Activated CD8-positive, alpha-beta T cell treated with anti-CD3 and anti-CD28 coated beads, Interleukin-2, amount 10 ng/mL, durations not matched to agents 7 days and 5 days (primary cell): Measurements from ENCODE around the gene ZBTB7C. TPM values are rescaled to one million over a fixed set of nuclear protein-coding genes. Genes with fewer than 3 reads are reported as not detected.

Source experiments
- ATAC-seq: fragments of 150-1000 bp; cut with Tn5 transposase; one replicate; pipeline ENCODE4 v1.10.0; 2021; ENCODE audit warnings: moderate library complexity
- CTCF ChIA-PET: fragments of 350-600 bp; sonication (Branson Sonifier 250); formaldehyde crosslinking; loops from one replicate; lab custom pipeline; 2021; ENCODE audit warnings: antibody characterized with exemption; lab: Charles Lee
- POLR2A ChIA-PET: fragments of 350-600 bp; sonication (Branson Sonifier 250); formaldehyde crosslinking; loops from one replicate; lab custom pipeline; 2021; ENCODE audit warnings: antibody characterized with exemption; lab: Charles Lee
- DNase-seq: peaks from one replicate; pipeline ENCODE4 v3.0.0-alpha.2; 2020
- H3K27ac Mint-ChIP-seq: one replicate; pipeline ENCODE4 v1.8.0; 2021; ENCODE audit warnings: mild to moderate bottlenecking, mixed read lengths
- H3K27me3 Mint-ChIP-seq: one replicate; pipeline ENCODE4 v1.8.0; 2021; ENCODE audit warnings: low read depth, mixed read lengths
- H3K36me3 Mint-ChIP-seq: one replicate; pipeline ENCODE4 v1.8.0; 2021; ENCODE audit warnings: low read depth, mixed read lengths
- H3K4me1 Mint-ChIP-seq: one replicate; pipeline ENCODE4 v1.8.0; 2021; ENCODE audit warnings: low read depth, mixed read lengths
- H3K4me3 Mint-ChIP-seq: one replicate; pipeline ENCODE4 v1.8.0; 2021; ENCODE audit warnings: mild to moderate bottlenecking, mixed read lengths
- H3K9me3 Mint-ChIP-seq: one replicate; pipeline ENCODE4 v1.8.0; 2022; ENCODE audit warnings: mixed read lengths; ENCODE audit not compliant: insufficient read depth
- total RNA-seq, 2 experiments: library from RNA; stranded (reverse); gene quantifications; one replicate each; pipeline ENCODE4 v1.2.3, GENCODE V29; 2021

The ZBTB7C gene
- total RNA-seq, 2 experiments from 2014 or later: not detected

DNA sequence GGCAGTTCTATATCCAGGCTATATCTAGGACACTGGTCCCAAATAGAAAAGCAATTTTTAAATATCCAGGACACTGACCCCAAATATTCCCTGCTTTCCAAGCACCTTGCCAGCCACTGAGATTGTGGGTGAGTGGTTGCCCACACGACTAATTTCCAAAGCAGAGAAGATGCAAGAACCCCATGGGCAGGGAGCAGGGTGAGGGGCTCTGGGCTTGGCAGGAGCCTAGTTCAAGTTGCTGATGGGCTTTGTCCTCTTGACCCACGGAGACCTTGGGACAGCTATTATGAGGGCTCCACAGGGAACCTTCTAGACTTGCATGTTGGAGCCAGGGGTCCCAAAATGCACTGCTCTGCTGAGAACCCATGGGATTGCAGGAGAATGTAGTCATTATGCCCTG lies 332.7 kb downstream of the ZBTB7C start:
- H3K27me3 Mint-ChIP-seq: peaks cover 5% of the 10 kb centered on the region
- H3K4me1 Mint-ChIP-seq: no peaks in the 10 kb centered on the region
- H3K36me3 Mint-ChIP-seq: no peaks in the 10 kb centered on the region
- H3K4me3 Mint-ChIP-seq: no peak overlapping the region
- ATAC-seq (no peak), DNase-seq (no peak)
- ChIA-PET CTCF (no interaction called here), POLR2A (no interaction called here)
- H3K27ac Mint-ChIP-seq: no peak overlapping the region
- H3K9me3 Mint-ChIP-seq: no peaks in the 10 kb centered on the region

DNA sequence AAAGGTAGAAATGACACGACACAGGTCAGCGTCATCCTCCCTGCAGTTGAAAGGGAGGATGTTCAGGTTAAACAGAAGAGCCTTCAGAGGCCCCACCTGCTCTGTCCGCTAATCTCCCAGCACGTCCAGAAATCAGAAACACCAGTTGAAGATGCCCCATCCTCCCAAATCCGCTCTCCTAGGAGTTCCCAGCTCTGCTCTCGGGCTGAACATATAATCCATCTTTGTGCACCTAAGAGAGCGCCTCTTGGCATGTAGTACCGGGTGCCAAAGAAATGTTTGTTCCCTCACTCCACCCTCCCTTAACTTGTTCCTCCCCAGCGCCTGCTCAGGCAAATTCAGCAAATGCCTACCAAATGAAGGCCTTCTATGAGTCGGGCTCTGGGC lies 333.5 kb downstream of the ZBTB7C start:
- DNase-seq (no peak), ATAC-seq (no peak)
- H3K9me3 Mint-ChIP-seq: no peaks in the 10 kb centered on the region
- no peaks in the 10 kb centered on the region for H3K4me1 Mint-ChIP-seq
- no peak overlapping the region for H3K4me3 Mint-ChIP-seq
- H3K27ac Mint-ChIP-seq: no peak overlapping the region
- POLR2A ChIA-PET: no interaction called here
- peaks cover 9% of the 10 kb centered on the region for H3K27me3 Mint-ChIP-seq
- H3K36me3 Mint-ChIP-seq: no peaks in the 10 kb centered on the region
- CTCF ChIA-PET: no interaction called here

DNA sequence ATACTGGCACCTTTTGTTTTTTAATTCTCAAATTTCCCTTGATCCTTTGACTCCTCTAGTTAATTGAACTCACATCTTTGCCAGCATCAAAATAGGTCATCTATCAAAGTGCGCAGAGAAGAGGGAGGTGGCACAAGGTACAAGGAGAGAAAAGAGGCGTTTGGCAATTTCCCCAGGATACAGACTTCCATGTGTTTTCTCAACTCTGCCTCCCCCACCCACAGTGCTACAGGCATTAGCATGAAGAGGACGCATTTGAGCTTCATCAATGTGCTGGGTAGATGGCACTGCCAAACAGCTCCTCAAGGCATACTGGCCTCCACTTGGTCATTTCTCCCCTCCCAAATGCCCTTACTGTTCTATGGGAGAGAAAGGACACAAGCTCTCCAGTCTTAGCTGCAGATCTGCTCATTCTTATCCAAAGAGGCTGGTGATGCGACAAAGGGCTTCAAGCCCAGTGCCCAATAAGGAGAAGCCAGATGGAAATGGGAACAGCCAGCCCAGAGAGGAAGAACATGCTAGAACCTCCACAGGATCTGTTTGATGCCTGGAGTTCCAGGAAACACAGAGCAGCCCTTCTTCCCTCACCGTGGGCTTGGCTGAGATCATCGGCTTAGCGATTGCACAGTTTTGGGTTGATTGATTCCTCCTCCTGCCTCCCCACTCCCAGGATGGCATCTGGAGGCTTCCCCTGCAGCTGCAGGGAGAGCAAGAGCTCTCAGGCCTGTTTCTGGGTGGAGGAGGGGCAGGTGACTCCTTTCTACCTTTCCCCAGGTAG lies 334.1 kb downstream of the ZBTB7C start:
- no peak for ATAC-seq
- no peak for DNase-seq
- H3K4me3 Mint-ChIP-seq: no peak overlapping the region
- H3K27ac Mint-ChIP-seq: no peak overlapping the region
- H3K9me3 Mint-ChIP-seq: no peaks in the 10 kb centered on the region
- CTCF ChIA-PET: no interaction called here
- H3K4me1 Mint-ChIP-seq: no peaks in the 10 kb centered on the region
- peaks cover 9% of the 10 kb centered on the region for H3K27me3 Mint-ChIP-seq
- POLR2A ChIA-PET: no interaction called here
- no peaks in the 10 kb centered on the region for H3K36me3 Mint-ChIP-seq

DNA sequence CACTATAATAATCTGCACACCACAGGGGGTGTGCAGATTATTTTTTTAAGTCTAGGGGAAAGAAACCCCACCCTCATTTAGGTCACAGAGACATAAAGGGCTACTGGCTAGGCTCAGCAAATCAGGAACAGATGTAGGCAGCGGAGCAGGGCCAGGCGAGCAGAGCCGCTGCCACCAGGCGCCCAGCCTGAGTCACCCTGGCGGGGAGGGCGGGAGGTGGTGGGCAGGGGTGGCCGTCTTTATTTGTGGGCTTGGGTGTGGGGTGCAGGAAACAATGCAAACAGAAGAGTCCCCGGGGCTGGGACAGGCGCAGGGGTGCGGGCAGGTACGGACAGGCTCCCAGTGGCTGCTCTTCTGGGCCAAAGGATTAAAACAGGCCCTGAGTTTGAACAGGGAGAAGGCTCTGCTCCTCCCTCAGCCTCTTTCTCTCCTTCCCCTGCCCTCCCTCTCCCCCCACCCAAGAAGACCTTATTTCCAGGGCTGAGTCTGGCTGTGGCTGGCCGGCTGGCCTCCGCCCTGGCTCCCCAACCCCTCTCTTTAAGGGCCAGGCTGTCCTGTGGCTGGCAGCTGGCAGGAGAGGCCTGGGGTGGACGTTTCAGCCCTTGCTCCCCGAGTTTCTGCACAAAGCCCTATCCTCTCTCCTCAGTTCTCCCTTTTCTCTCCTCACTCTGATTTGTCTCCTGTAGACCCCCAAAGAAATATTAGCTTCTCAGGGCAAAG lies 335.8 kb downstream of the ZBTB7C start:
- no peak overlapping the region for H3K27ac Mint-ChIP-seq
- ATAC-seq (no peak), DNase-seq (no peak)
- no peak overlapping the region for H3K4me3 Mint-ChIP-seq
- no peaks in the 10 kb centered on the region for H3K4me1 Mint-ChIP-seq
- POLR2A ChIA-PET: no interaction called here
- CTCF ChIA-PET: no interaction called here
- no peaks in the 10 kb centered on the region for H3K9me3 Mint-ChIP-seq
- no peaks in the 10 kb centered on the region for H3K36me3 Mint-ChIP-seq
- peaks cover 9% of the 10 kb centered on the region for H3K27me3 Mint-ChIP-seq

DNA sequence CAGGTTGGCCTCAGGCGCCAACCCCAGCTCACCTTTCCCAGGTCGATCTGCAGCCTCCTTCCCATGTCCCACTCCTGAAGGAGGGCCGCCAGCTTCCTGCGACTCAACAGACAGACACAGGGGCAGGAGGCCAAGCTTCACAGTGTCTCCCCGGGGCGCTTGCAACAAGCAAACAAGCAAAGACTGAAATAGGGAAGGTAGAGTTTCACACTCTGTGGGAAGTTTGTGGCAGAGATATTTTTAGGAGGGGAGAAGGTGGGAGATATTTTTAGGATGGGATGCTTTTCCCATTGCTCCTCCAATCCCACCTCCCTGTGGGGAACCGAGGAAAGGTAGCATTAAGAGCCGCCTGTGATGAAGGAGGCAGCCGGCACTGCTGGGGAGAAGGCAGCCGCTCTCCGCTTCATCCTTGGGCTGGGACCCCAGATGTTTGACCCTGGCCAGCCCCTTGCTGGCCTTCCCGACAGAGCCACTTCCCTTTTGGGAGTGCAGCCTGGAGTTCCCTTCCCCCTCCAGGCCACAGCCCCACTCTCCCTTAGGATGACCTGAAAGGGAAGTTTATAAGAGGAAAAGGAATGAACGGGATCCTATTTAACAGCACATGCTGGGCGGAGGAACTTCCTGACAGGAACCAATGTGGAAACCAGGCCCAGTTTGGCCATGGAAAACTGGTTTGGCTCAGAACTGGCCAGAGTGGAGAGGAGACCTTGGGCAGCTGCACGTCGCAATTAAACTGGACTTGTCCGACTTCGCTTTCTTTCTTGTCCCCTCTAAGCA lies 336.6 kb downstream of the ZBTB7C start:
- Mint-ChIP-seq H3K36me3 (no peaks in the 10 kb centered on the region), H3K9me3 (no peaks in the 10 kb centered on the region), H3K27me3 (peaks cover 9% of the 10 kb centered on the region), H3K4me1 (no peaks in the 10 kb centered on the region), H3K27ac (no peak overlapping the region), H3K4me3 (no peak overlapping the region)
- ChIA-PET POLR2A (no interaction called here), CTCF (no interaction called here)
- ATAC-seq: no peak
- DNase-seq: no peak

DNA sequence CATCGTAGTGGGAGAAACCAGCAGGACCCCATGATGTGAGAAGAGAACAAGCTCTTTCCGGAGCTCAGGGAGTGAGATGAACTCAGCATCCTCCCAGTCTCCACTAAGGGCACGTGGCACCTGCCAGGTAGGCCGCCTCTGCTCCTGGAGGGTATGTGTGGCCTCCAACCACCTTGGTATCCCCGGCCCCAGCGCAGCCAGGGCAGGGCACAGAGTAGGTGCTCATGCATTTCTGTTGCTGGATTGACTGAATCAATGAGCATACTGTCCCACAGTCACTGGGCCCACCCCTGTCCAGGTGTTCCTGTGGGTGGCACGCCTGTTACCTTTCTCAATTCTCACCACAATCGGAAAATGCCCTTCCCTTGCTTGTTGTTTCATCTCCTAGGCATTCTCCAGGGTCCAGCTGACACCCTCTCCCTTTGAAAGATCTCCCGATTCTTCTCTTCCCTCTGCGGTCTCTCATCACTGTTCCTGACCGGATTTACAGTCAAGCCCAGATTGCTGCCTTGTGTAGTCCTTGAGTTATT lies 340.2 kb downstream of the ZBTB7C start:
- DNase-seq (no peak), ATAC-seq (no peak)
- Mint-ChIP-seq H3K27me3 (peaks cover 5% of the 10 kb centered on the region), H3K9me3 (no peaks in the 10 kb centered on the region), H3K4me3 (no peak overlapping the region), H3K36me3 (no peaks in the 10 kb centered on the region), H3K27ac (no peak overlapping the region), H3K4me1 (no peaks in the 10 kb centered on the region)
- ChIA-PET CTCF (no interaction called here), POLR2A (interaction anchor here (0.6 kb wide), 1 partner anchor 9 kb away, joined by 3 read pairs; no protein-coding TSS in a partner anchor)

DNA sequence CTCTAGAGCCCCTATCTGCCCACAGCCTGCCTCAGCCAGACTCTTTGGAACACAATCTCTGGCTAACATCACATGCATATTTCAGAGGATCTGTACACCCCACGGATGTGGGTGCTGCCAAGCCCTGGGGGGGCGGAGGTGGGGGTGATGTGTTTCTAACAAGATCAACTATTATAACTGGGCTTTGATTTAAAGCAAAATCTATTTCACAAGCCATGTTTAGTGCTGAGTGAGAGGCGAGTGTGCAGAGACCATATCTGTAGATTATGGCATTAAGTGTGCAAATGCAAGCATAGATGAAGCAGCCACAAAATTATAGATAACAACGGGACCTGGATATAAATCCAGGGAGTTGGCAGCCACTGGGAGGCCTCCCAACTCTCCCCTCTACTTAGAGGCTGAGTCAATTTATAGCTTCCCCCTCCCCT lies 342.9 kb downstream of the ZBTB7C start:
- H3K27ac Mint-ChIP-seq: no peak overlapping the region
- H3K36me3 Mint-ChIP-seq: no peaks in the 10 kb centered on the region
- H3K4me3 Mint-ChIP-seq: no peak overlapping the region
- H3K4me1 Mint-ChIP-seq: no peaks in the 10 kb centered on the region
- peaks cover 2% of the 10 kb centered on the region for H3K27me3 Mint-ChIP-seq
- POLR2A ChIA-PET: no interaction called here
- CTCF ChIA-PET: no interaction called here
- no peaks in the 10 kb centered on the region for H3K9me3 Mint-ChIP-seq
- ATAC-seq: no peak
- DNase-seq: no peak

DNA sequence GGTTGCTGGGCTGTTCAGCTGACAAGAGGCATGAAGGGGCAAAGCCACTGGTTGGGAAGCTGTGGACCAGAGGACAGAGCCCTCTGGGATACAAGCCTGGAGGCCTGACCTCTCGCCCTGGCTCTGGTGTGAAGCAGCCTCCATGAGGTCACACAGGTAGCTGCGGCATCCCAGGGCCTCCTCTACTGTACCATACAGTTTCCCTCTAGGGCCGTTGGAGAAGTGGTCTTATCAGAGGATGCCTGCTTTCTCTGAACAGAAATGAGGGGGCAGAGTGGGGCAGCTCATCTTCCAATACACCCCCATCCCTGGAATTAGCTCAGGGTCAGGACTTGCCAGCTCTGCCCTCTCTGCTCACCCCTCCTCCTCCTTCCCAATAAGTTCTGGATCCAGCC lies 343.6 kb downstream of the ZBTB7C start:
- DNase-seq (no peak), ATAC-seq (no peak)
- CTCF ChIA-PET: no interaction called here
- POLR2A ChIA-PET: no interaction called here
- Mint-ChIP-seq H3K27me3 (peaks cover 4% of the 10 kb centered on the region), H3K4me1 (no peaks in the 10 kb centered on the region), H3K27ac (no peak overlapping the region), H3K36me3 (no peaks in the 10 kb centered on the region), H3K4me3 (no peak overlapping the region), H3K9me3 (no peaks in the 10 kb centered on the region)

DNA sequence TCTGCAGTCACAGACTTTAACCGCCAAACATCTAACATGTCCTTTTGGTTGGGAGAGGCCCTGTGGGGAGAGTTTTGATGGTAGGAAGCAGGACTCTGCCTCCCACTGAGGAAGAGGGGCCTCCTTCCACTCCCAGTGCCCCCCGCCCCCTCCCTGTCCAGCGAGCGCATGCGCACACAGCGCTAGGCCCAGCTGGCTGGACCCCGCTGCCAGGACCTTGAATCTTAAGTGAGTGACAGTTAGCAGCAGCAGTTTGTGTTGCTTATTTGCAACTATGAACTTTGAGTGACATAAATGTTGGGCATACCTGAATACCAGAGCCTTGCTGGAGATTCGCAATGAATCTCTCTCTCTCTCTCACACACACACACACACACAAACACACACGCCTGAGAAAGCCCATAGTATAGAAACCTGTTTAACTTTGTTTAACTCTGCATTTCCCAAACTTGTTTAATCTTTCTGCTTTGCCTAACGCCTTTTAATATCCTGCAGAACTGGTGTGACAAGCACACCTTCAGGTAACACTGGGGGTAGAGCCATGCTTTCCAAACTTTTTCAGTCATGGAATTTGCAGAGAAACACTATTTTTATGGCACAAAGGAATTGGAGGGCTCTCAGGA lies 344.1 kb downstream of the ZBTB7C start:
- POLR2A ChIA-PET: no interaction called here
- Mint-ChIP-seq H3K9me3 (no peaks in the 10 kb centered on the region), H3K27ac (no peak overlapping the region), H3K36me3 (no peaks in the 10 kb centered on the region), H3K4me3 (no peak overlapping the region), H3K27me3 (peaks cover 8% of the 10 kb centered on the region), H3K4me1 (no peaks in the 10 kb centered on the region)
- ATAC-seq (no peak), DNase-seq (no peak)
- CTCF ChIA-PET: no interaction called here

DNA sequence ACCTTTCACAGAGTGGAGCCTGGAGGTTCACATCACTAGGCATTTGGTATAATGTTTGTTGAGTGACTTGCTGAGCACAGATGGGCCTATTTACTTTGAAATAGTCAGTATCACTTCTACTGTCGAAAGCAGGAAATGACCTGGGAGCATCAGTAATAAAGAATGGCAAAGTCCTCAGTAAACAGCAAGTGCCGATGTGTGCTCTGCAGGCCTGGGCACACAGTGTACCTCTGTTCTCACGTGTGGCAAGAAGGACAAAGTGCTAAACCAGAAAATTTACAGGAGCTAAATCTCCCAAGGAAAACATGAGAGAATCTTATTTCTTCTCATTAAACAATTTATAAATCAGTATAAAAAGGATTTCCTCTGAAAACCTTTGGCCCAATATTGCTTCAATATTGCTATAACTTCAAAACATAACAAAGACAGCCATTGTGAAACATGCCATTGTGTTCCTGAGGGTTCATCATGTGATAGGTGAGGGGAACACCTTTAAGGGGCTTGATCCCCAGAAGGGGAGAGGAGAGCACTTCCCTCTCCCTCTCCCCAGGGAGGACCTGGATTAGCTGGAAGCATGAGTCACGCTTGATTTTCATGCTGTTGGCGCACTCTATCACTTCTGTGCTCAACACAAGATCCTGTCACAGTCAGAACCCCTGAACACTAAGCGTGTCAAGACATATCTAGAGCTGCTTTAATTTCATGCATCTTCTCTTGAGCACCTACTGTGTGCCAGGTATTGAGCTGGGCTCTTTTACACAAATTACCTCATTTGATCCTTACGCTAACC lies 347.2 kb downstream of the ZBTB7C start:
- ATAC-seq (no peak), DNase-seq (no peak)
- Mint-ChIP-seq H3K27ac (no peak overlapping the region), H3K27me3 (peaks cover 23% of the 10 kb centered on the region), H3K4me3 (no peak overlapping the region), H3K9me3 (no peaks in the 10 kb centered on the region), H3K36me3 (no peaks in the 10 kb centered on the region), H3K4me1 (no peaks in the 10 kb centered on the region)
- CTCF ChIA-PET: no interaction called here
- POLR2A ChIA-PET: no interaction called here

DNA sequence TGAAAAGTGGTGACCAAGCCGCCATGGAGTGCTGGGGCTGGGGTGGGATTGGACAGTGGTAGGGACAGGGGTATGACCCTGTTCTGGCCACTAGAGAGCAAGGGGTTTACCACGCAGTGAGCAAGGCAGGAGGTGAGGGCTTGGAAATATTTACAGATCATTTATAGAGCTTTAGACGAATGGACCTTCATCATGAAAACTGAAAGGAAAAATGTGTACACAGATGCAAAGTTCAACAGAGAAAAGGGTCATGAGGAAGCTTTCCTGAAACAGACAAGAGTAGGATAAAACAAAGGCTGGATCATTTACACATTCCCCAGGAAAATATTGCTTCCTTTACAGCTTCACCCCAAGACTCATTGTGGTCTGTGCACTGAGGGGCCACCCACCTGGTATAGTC lies 348.2 kb downstream of the ZBTB7C start:
- ChIA-PET CTCF (no interaction called here), POLR2A (no interaction called here)
- no peaks in the 10 kb centered on the region for H3K36me3 Mint-ChIP-seq
- ATAC-seq (no peak), DNase-seq (no peak)
- no peaks in the 10 kb centered on the region for H3K4me1 Mint-ChIP-seq
- peaks cover 24% of the 10 kb centered on the region for H3K27me3 Mint-ChIP-seq
- H3K27ac Mint-ChIP-seq: no peak overlapping the region
- H3K9me3 Mint-ChIP-seq: no peaks in the 10 kb centered on the region
- no peak overlapping the region for H3K4me3 Mint-ChIP-seq
